Neural progenitor cell (in vitro differentiated cells): Measurements from ENCODE around the gene GDF11. TPM values are rescaled to one million over a fixed set of nuclear protein-coding genes. Genes with fewer than 3 reads are reported as not detected.
A peak's percentile ranks its signal among the peaks of the same experiment; 100 is the strongest.

ENCODE experiments used
- DNase-seq: peaks from one replicate; pipeline ENCODE4 v3.0.0-alpha.2; 2016; ENCODE audit warnings: low spot score
- H2AFZ ChIP-seq: fragments of 200-600 bp; sonication (generic); replicated peaks from 2 replicates; pipeline ENCODE4 v1.6.1; 2016; ENCODE audit warnings: antibody characterized with exemption
- H3F3A ChIP-seq: fragments of 200-600 bp; sonication (generic); 2 replicates; pipeline ENCODE4 v1.6.1; 2016; ENCODE audit warnings: antibody characterized with exemption, low read depth
- H3K27ac ChIP-seq: fragments of 200-600 bp; sonication (generic); 2 replicates; pipeline ENCODE4 v1.5.1; 2016; ENCODE audit warnings: mild to moderate bottlenecking
- H3K27me3 ChIP-seq: fragments of 200-600 bp; sonication (generic); 2 replicates; pipeline ENCODE4 v1.6.1; 2016; ENCODE audit warnings: mild to moderate bottlenecking, moderate library complexity
- H3K36me3 ChIP-seq: fragments of 200-600 bp; sonication (generic); 2 replicates; pipeline ENCODE4 v1.5.1; 2016
- H3K4me1 ChIP-seq: fragments of 200-600 bp; sonication (generic); 2 replicates; pipeline ENCODE4 v1.6.1; 2016; ENCODE audit warnings: mixed run types
- H3K4me2 ChIP-seq: fragments of 200-600 bp; sonication (generic); 2 replicates; pipeline ENCODE4 v1.6.1; 2016
- H3K4me3 ChIP-seq: fragments of 200-600 bp; sonication (generic); 2 replicates; pipeline ENCODE4 v1.5.1; 2016
- H3K79me2 ChIP-seq: fragments of 200-600 bp; sonication (generic); 2 replicates; pipeline ENCODE4 v1.6.1; 2016; ENCODE audit warnings: low read depth
- H3K9ac ChIP-seq: fragments of 200-600 bp; sonication (generic); 2 replicates; pipeline ENCODE4 v1.6.1; 2016
- H3K9me3 ChIP-seq: fragments of 200-600 bp; sonication (generic); 2 replicates; pipeline ENCODE4 v1.5.1; 2016; ENCODE audit warnings: low read depth
- H4K20me1 ChIP-seq: fragments of 200-600 bp; sonication (generic); 2 replicates; pipeline ENCODE4 v1.6.1; 2016; ENCODE audit warnings: low read depth
- H3K27ac Mint-ChIP-seq: 3 replicates; pipeline ENCODE4 v1.8.0; 2021; ENCODE audit warnings: mixed read lengths
- H3K27me3 Mint-ChIP-seq: 2 replicates; pipeline ENCODE4 v1.8.0; 2022; ENCODE audit warnings: low read depth, mild to moderate bottlenecking, inconsistent platforms, moderate library complexity, mixed read lengths; ENCODE audit not compliant: insufficient read depth
- H3K36me3 Mint-ChIP-seq: 3 replicates; pipeline ENCODE4 v1.8.0; 2021; ENCODE audit warnings: mixed read lengths
- H3K4me1 Mint-ChIP-seq: 3 replicates; pipeline ENCODE4 v1.8.0; 2021; ENCODE audit warnings: mixed read lengths
- H3K4me3 Mint-ChIP-seq: 3 replicates; pipeline ENCODE4 v1.8.0; 2021; ENCODE audit warnings: mild to moderate bottlenecking, moderate library complexity, mixed read lengths
- H3K9me3 Mint-ChIP-seq: 3 replicates; pipeline ENCODE4 v1.8.0; 2020; ENCODE audit warnings: mixed read lengths
- CTCF ChIP-seq: fragments of 200-600 bp; sonication (generic); IDR thresholded peaks from 2 replicates; pipeline ENCODE4 v1.5.1; 2017; ENCODE audit warnings: antibody characterized with exemption, mild to moderate bottlenecking
- EZH2 ChIP-seq: fragments of 200-600 bp; sonication (generic); IDR thresholded peaks from 2 replicates; pipeline ENCODE4 v1.6.1; 2017; ENCODE audit warnings: antibody characterized with exemption, mild to moderate bottlenecking, moderate library complexity
- EZH2phosphoT487 ChIP-seq: fragments of 200-600 bp; sonication (generic); IDR thresholded peaks from 2 replicates; pipeline ENCODE4 v1.6.1; 2017; ENCODE audit warnings: antibody characterized with exemption
- total RNA-seq: library from RNA; depleted of rRNA; stranded (reverse); fragments of >200 nt; gene quantifications from 2 replicates; pipeline ENCODE4 v1.2.3, GENCODE V29; 2015; ENCODE audit warnings: low replicate concordance

GDF11 gene
- total RNA-seq, 1 donor from 2014 or later = 9.1 TPM

DNA sequence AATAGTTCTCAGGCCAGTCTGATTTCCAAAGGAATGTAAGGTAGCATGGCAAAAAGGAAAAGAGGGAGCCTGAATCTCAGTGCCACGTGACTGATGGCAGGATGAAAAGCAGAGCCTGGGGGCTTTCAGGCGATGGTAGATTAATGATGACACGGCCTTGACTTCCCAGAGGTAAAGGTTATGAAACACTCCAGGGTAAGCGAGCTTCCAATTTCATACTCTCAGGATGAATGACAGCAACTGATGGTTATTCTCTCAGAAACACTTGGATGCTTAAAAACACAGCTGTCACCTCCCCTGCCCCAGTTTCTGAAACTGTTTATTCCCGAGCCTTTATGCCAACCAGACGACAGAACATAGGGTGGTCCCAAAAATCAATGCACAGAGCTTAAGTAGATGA lies 28.8 kb downstream of the GDF11 start:
- H3K27ac ChIP-seq = no peak overlapping the region
- H3K79me2 ChIP-seq = peaks cover 39% of the 10 kb centered on the region
- DNase-seq = no peak
- H3K4me1 ChIP-seq = no peaks in the 10 kb centered on the region
- H3K36me3 ChIP-seq = peaks cover 15% of the 10 kb centered on the region
- no peak overlapping the region for H3K4me3 ChIP-seq
- TF ChIP-seq EZH2 = no peak
- no peak for TF ChIP-seq CTCF
- no peak for TF ChIP-seq EZH2phosphoT487
- peaks cover 2% of the 10 kb centered on the region for H3K4me1 Mint-ChIP-seq
- peaks cover 3% of the 10 kb centered on the region for H3K27me3 Mint-ChIP-seq
- H3K9ac ChIP-seq = no peak overlapping the region
- no peak overlapping the region for H3K4me2 ChIP-seq
- peaks cover 28% of the 10 kb centered on the region for H3K36me3 Mint-ChIP-seq
- no peaks in the 10 kb centered on the region for H3K9me3 Mint-ChIP-seq
- H3F3A ChIP-seq = peaks cover 4% of the 10 kb centered on the region
- H3K27me3 ChIP-seq = no peaks in the 10 kb centered on the region
- H2AFZ ChIP-seq = no peak overlapping the region
- no peaks in the 10 kb centered on the region for H3K9me3 ChIP-seq
- H3K27ac Mint-ChIP-seq = no peak overlapping the region
- H3K4me3 Mint-ChIP-seq = no peak overlapping the region
- peaks cover 31% of the 10 kb centered on the region for H4K20me1 ChIP-seq

- DNase-seq = no peak
- Mint-ChIP-seq H3K4me1 (no peaks in the 10 kb centered on the region), H3K36me3 (peaks cover 30% of the 10 kb centered on the region), H3K9me3 (no peaks in the 10 kb centered on the region), H3K4me3 (no peak overlapping the region), H3K27ac (no peak overlapping the region), H3K27me3 (peaks cover 3% of the 10 kb centered on the region)
- TF ChIP-seq EZH2phosphoT487 = no peak
- Histone ChIP-seq H3K4me3 (no peak overlapping the region), H3K79me2 (peaks cover 21% of the 10 kb centered on the region), H3K27me3 (no peaks in the 10 kb centered on the region), H3K27ac (peak overlapping the region; percentile 25), H2AFZ (no peak overlapping the region), H3F3A (peaks cover 5% of the 10 kb centered on the region), H3K4me2 (no peak overlapping the region), H3K9ac (no peak overlapping the region), H3K36me3 (peaks cover 19% of the 10 kb centered on the region), H3K9me3 (no peaks in the 10 kb centered on the region), H4K20me1 (peaks cover 15% of the 10 kb centered on the region), H3K4me1 (no peaks in the 10 kb centered on the region)
Observed at GRCh38 chr12:55777856-55778255, 34.9 kb downstream of the GDF11 start.

- no peak for TF ChIP-seq CTCF
- no peak for TF ChIP-seq EZH2phosphoT487
- no peak for TF ChIP-seq EZH2
- H3K36me3 Mint-ChIP-seq = peaks cover 39% of the 10 kb centered on the region
- Histone ChIP-seq H3K79me2 (peaks cover 23% of the 10 kb centered on the region), H3K27me3 (no peaks in the 10 kb centered on the region), H4K20me1 (peaks cover 7% of the 10 kb centered on the region), H3K4me3 (no peak overlapping the region), H3K36me3 (peaks cover 21% of the 10 kb centered on the region), H3K9ac (no peak overlapping the region), H3K9me3 (no peaks in the 10 kb centered on the region), H3K4me1 (no peaks in the 10 kb centered on the region), H3F3A (peaks cover 5% of the 10 kb centered on the region), H2AFZ (no peak overlapping the region), H3K27ac (no peak overlapping the region), H3K4me2 (no peak overlapping the region)
- peaks cover 3% of the 10 kb centered on the region for H3K27me3 Mint-ChIP-seq
- H3K4me1 Mint-ChIP-seq = no peaks in the 10 kb centered on the region
- H3K27ac Mint-ChIP-seq = no peak overlapping the region
- no peak for DNase-seq
- H3K9me3 Mint-ChIP-seq = no peaks in the 10 kb centered on the region
- no peak overlapping the region for H3K4me3 Mint-ChIP-seq
Observed at GRCh38 chr12:55780685-55781084, 37.8 kb downstream of the GDF11 start.

DNA sequence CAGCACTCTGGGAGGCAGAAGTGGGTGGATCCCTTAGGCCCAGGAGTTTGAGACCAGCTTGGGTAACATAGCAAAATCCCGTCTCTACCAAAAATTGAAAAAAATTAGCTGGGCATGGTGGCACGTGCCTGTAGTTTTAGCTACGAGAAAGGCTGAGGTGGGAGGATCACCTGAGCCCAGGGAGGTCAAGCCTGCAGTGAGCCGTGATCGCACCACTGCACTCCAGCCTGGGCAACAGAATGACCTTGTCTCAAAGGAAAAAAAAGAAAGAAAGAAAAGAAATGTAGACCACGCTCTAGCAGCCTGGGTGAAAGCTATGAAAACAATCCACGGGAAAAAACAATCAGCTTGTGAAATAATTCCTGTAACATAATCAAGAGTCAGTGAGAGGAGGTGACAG lies 45.6 kb downstream of the GDF11 start:
- peaks cover 4% of the 10 kb centered on the region for H4K20me1 ChIP-seq
- TF ChIP-seq EZH2phosphoT487 (no peak), CTCF (no peak), EZH2 (no peak)
- no peak overlapping the region for H3K9ac ChIP-seq
- H3K9me3 ChIP-seq = no peaks in the 10 kb centered on the region
- no peaks in the 10 kb centered on the region for H3K27me3 ChIP-seq
- no peaks in the 10 kb centered on the region for H3K4me1 Mint-ChIP-seq
- H3K4me1 ChIP-seq = no peaks in the 10 kb centered on the region
- H3K9me3 Mint-ChIP-seq = no peaks in the 10 kb centered on the region
- H3K27ac Mint-ChIP-seq = no peak overlapping the region
- DNase-seq = no peak
- no peaks in the 10 kb centered on the region for H3K27me3 Mint-ChIP-seq
- H3F3A ChIP-seq = peaks cover 7% of the 10 kb centered on the region
- H3K4me2 ChIP-seq = no peak overlapping the region
- no peak overlapping the region for H3K4me3 ChIP-seq
- no peak overlapping the region for H3K27ac ChIP-seq
- peaks cover 39% of the 10 kb centered on the region for H3K36me3 ChIP-seq
- H3K36me3 Mint-ChIP-seq = peaks cover 42% of the 10 kb centered on the region
- H2AFZ ChIP-seq = no peak overlapping the region
- H3K4me3 Mint-ChIP-seq = no peak overlapping the region
- H3K79me2 ChIP-seq = peaks cover 16% of the 10 kb centered on the region
